Measurements from ENCODE around the gene EZH2.

Gene EZH2

DNA sequence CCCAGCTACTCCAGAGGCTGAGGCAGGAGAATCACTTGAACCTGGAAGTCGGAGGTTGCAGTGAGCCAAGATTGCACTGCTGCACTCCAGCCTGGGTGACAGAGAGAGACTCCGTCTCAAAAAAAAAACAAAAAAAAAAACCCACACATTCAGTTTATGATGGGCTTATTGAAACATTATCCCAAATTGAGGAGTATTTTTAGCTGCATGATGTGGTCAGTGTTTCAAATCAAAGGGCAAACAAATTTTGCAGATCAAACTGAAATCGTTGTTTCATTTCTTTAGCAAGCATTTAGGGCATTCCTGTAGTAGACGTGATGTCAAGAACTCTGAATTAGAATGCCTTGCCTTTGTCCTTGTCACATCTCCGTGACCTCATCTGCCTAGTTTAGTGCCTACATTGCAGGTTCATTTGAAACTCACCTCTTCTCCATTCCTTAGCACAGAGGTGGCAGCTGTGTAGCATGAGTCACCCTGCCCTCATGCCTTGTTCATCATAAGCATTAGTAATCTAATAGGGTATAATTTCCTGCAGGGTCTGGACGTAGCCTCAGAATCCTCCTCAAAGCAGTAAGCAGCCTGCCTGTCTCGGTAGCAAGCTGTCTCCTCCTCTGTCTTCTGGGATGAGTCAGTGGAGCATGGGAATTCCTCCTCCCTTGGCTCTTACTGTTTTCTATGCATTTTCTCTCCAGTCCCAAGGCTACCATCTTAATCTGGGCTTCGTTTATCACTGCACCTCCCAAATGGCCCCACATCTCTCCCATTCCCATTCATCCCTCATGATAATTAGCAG lies 111.6 kb downstream of the EZH2 start:
- H3K4me1 Mint-ChIP-seq (ENCODE audit: low read depth), result peaks cover 29% of the 10 kb centered on the region
- peak overlapping the region; percentile 7 for H3K27ac Mint-ChIP-seq
- peaks cover 18% of the 10 kb centered on the region for H3K36me3 Mint-ChIP-seq (ENCODE audit: low read depth)
- H3K9me3 Mint-ChIP-seq, result no peaks in the 10 kb centered on the region
- no peaks in the 10 kb centered on the region for H3K27me3 Mint-ChIP-seq (ENCODE audit: low read depth)
- no peak overlapping the region for H3K4me3 Mint-ChIP-seq

DNA sequence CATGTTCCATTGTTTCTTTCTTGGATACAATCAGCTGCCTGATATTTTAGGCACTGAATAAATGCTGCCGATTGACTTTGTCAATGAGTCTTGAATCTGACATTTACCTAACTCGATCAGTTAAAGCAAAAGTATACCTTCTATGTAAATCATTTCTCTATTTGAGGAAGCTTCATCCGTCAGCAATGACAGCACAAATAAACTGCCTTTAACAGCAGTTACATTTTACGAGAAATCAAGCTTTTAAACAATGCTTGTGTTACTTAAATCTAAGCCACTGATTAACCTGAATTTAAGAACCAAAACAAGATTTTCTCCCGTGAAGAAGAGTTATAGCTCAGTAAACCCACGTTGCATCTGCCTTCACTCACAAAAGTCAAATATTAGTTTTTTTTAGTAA lies 114.1 kb downstream of the EZH2 start:
- H3K9me3 Mint-ChIP-seq, result no peaks in the 10 kb centered on the region
- H3K36me3 Mint-ChIP-seq (ENCODE audit: low read depth), result peaks cover 16% of the 10 kb centered on the region
- no peak overlapping the region for H3K4me3 Mint-ChIP-seq
- H3K27me3 Mint-ChIP-seq (ENCODE audit: low read depth), result no peaks in the 10 kb centered on the region
- H3K27ac Mint-ChIP-seq, result no peak overlapping the region
- H3K4me1 Mint-ChIP-seq (ENCODE audit: low read depth), result peaks cover 20% of the 10 kb centered on the region

DNA sequence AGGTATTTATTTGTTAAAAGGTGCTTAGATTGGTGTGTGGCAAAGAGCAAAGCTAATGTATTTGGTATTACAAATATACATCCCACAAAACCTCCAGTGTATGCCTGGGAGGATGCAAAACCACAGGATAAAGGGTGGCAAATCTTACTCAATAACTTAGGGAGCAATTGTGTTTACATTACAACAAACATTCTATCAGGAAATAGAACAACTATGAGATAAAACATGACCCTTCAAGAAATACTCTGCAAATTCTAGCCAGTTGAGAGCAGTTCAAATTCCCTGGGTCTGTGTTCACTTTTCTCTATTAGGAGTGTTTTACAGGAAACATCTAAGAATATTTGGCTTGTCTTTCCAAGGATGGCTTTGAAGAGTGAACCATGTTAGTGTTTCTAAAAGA lies 120.5 kb downstream of the EZH2 start:
- Mint-ChIP-seq H3K27me3 (ENCODE audit: low read depth) (no peaks in the 10 kb centered on the region), H3K36me3 (ENCODE audit: low read depth) (peaks cover 11% of the 10 kb centered on the region), H3K27ac (no peak overlapping the region), H3K4me3 (no peak overlapping the region), H3K9me3 (no peaks in the 10 kb centered on the region), H3K4me1 (ENCODE audit: low read depth) (no peaks in the 10 kb centered on the region)

DNA sequence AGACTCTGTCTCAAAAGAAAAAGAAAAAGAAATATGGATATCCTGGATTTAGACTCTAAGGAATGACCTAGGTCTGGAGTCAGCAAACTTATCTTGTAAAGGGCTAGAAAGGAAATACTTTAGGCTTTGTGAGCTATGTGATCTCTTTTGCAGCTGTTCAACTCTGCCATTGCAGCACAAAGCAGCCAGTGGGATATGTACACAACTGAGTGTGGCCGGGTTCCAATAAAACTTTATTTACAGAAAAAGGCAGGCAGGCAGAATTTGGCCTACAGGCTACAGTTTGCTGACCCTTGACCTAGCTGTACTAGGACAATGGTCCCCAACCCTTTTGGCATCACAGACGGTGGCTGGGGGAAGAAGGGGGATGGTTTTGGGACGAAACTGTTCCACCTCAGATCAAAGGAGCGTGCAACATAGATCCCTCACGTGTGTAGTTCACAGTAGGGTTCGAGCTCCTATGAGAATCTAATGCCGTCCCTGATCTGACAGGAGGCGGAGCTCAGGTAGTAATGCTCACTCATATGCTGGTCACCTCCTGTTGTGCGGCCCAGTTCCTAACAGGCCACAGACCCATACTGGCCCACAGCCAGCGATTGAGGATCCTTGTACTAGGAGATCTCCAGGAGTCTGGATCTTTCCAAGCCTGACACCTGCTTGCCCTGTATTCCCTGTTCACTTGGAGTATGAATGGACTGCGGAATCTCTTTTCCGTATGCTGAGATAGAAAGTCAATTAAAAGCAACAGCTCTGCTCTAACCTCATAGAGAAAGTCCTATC lies 122.4 kb downstream of the EZH2 start:
- no peak overlapping the region for H3K27ac Mint-ChIP-seq

More for the DNA sequence above, 122.4 kb downstream of the EZH2 start:
- H3K4me1 Mint-ChIP-seq (ENCODE audit: low read depth), result no peaks in the 10 kb centered on the region
- no peaks in the 10 kb centered on the region for H3K9me3 Mint-ChIP-seq
- no peak overlapping the region for H3K4me3 Mint-ChIP-seq
- H3K36me3 Mint-ChIP-seq (ENCODE audit: low read depth), result peaks cover 20% of the 10 kb centered on the region
- no peaks in the 10 kb centered on the region for H3K27me3 Mint-ChIP-seq (ENCODE audit: low read depth)
